ENCODE measurements around the gene PRKCH.

DNA sequence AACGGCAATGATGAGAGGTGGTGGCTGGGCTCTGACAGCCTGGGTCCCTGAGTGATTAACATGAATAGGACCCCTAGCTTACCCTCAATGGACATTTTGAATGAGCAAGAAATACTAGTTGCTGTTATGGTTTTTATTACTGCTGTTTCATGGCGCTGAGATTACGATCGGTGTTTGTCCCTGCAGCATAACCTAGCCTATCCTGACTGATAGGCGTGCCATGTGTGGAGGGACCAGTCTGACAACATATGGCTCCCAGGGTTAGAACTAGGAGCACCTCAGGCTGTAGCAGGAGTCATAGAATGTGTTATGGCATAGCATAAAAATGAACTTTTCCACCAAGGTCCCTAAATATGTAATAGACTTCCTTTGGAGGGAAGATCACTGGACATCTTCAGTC, 236.5 kb downstream of the PRKCH start:
- TF ChIP-seq TCF7L2 (IDR thresholded peaks at IDR 0.05; ENCODE audit: low read depth, low read length) (no peak), POLR2AphosphoS5 (IDR thresholded peaks at IDR 0.05; ENCODE audit: low read depth, low read length) (no peak), SIN3A (IDR thresholded peaks at IDR 0.05; ENCODE audit: borderline replicate concordance, insufficient read depth, low read depth, low read length) (no peak)
- TF ChIP-seq, protein P1, sequence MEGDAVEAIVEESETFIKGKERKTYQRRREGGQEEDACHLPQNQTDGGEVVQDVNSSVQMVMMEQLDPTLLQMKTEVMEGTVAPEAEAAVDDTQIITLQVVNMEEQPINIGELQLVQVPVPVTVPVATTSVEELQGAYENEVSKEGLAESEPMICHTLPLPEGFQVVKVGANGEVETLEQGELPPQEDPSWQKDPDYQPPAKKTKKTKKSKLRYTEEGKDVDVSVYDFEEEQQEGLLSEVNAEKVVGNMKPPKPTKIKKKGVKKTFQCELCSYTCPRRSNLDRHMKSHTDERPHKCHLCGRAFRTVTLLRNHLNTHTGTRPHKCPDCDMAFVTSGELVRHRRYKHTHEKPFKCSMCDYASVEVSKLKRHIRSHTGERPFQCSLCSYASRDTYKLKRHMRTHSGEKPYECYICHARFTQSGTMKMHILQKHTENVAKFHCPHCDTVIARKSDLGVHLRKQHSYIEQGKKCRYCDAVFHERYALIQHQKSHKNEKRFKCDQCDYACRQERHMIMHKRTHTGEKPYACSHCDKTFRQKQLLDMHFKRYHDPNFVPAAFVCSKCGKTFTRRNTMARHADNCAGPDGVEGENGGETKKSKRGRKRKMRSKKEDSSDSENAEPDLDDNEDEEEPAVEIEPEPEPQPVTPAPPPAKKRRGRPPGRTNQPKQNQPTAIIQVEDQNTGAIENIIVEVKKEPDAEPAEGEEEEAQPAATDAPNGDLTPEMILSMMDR (IDR thresholded peaks at IDR 0.05), result no peak
- TF ChIP-seq, protein P2, sequence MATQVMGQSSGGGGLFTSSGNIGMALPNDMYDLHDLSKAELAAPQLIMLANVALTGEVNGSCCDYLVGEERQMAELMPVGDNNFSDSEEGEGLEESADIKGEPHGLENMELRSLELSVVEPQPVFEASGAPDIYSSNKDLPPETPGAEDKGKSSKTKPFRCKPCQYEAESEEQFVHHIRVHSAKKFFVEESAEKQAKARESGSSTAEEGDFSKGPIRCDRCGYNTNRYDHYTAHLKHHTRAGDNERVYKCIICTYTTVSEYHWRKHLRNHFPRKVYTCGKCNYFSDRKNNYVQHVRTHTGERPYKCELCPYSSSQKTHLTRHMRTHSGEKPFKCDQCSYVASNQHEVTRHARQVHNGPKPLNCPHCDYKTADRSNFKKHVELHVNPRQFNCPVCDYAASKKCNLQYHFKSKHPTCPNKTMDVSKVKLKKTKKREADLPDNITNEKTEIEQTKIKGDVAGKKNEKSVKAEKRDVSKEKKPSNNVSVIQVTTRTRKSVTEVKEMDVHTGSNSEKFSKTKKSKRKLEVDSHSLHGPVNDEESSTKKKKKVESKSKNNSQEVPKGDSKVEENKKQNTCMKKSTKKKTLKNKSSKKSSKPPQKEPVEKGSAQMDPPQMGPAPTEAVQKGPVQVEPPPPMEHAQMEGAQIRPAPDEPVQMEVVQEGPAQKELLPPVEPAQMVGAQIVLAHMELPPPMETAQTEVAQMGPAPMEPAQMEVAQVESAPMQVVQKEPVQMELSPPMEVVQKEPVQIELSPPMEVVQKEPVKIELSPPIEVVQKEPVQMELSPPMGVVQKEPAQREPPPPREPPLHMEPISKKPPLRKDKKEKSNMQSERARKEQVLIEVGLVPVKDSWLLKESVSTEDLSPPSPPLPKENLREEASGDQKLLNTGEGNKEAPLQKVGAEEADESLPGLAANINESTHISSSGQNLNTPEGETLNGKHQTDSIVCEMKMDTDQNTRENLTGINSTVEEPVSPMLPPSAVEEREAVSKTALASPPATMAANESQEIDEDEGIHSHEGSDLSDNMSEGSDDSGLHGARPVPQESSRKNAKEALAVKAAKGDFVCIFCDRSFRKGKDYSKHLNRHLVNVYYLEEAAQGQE (IDR thresholded peaks at IDR 0.05; ENCODE audit: insufficient read depth in 1 of 2, low read depth in 2 of 2, low read length in 1 of 2), result no peak

Measured in Panc1 (cell line).